Panc1 (cell line): ENCODE measurements around the gene RRAS.

Experiments used
- TF ChIP-seq, protein P1 (sequence below): fragments of 450-650 bp; IDR thresholded peaks from 2 replicates; pipeline ENCODE4 v1.5.1; 2017; ENCODE audit warnings: mild to moderate bottlenecking
- TF ChIP-seq, protein P2 (sequence below), 2 experiments: IDR thresholded peaks; 2 replicates each; pipeline ENCODE4 v1.6.1; 2011 to 2012; ENCODE audit warnings: low read depth in 2 of 2, control low read depth in 1 of 2, low read length in 1 of 2, mild to moderate bottlenecking in 1 of 2, moderate library complexity in 1 of 2; ENCODE audit not compliant: insufficient read depth in 1 of 2

DNA sequence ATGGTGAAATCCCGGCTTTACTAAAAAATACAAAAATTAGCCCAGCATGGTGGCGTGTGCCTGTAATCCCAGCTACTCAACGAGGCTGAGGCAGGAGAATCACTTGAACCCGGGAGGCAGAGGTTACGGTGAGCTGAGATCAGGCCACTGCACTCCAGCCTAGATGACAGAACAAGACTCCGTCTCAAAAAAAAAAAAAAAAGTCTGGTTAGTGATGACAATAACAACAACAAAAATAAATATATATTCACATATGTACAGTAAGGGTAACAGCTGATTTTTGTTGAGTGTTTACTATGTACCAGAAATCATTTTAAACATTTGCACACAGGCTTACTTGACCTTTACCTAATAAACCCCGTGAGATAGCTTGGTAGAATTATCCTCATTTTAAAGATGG lies 23.0 kb downstream of the RRAS start:
- TF ChIP-seq, protein P1, sequence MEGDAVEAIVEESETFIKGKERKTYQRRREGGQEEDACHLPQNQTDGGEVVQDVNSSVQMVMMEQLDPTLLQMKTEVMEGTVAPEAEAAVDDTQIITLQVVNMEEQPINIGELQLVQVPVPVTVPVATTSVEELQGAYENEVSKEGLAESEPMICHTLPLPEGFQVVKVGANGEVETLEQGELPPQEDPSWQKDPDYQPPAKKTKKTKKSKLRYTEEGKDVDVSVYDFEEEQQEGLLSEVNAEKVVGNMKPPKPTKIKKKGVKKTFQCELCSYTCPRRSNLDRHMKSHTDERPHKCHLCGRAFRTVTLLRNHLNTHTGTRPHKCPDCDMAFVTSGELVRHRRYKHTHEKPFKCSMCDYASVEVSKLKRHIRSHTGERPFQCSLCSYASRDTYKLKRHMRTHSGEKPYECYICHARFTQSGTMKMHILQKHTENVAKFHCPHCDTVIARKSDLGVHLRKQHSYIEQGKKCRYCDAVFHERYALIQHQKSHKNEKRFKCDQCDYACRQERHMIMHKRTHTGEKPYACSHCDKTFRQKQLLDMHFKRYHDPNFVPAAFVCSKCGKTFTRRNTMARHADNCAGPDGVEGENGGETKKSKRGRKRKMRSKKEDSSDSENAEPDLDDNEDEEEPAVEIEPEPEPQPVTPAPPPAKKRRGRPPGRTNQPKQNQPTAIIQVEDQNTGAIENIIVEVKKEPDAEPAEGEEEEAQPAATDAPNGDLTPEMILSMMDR = no peak
- TF ChIP-seq, protein P2, sequence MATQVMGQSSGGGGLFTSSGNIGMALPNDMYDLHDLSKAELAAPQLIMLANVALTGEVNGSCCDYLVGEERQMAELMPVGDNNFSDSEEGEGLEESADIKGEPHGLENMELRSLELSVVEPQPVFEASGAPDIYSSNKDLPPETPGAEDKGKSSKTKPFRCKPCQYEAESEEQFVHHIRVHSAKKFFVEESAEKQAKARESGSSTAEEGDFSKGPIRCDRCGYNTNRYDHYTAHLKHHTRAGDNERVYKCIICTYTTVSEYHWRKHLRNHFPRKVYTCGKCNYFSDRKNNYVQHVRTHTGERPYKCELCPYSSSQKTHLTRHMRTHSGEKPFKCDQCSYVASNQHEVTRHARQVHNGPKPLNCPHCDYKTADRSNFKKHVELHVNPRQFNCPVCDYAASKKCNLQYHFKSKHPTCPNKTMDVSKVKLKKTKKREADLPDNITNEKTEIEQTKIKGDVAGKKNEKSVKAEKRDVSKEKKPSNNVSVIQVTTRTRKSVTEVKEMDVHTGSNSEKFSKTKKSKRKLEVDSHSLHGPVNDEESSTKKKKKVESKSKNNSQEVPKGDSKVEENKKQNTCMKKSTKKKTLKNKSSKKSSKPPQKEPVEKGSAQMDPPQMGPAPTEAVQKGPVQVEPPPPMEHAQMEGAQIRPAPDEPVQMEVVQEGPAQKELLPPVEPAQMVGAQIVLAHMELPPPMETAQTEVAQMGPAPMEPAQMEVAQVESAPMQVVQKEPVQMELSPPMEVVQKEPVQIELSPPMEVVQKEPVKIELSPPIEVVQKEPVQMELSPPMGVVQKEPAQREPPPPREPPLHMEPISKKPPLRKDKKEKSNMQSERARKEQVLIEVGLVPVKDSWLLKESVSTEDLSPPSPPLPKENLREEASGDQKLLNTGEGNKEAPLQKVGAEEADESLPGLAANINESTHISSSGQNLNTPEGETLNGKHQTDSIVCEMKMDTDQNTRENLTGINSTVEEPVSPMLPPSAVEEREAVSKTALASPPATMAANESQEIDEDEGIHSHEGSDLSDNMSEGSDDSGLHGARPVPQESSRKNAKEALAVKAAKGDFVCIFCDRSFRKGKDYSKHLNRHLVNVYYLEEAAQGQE (IDR thresholded peaks at IDR 0.05; ENCODE audit: insufficient read depth in 1 of 2, low read depth in 2 of 2, low read length in 1 of 2) = no peak
